ENCODE results near the gene PSD2.

DNA sequence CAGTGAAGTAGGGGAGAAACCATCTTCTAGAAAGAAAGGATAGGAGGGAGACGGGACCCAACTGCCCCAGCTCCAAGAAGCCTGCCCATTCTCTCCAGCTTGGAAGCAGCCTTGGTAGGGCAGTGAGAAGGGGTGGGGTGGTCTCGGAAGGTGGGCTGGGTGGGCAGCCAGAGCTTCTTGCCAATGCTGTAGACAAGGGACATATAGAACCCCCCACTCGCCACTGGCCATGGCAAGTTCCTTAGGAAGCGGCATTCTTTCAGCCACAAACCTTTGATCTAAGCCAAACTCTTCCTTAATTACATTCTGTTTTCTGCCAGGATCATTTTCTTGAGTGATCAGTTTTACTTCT, 90.2 kb downstream of the PSD2 start:
- TF ChIP-seq POLR2AphosphoS5 (IDR thresholded peaks at IDR 0.05; ENCODE audit: borderline replicate concordance, low read depth, low read length), result no peak
- no peak for TF ChIP-seq EZH2 (IDR thresholded peaks at IDR 0.05)

All from SK-N-MC (cell line).